IgD-negative memory B cell (primary cell): ENCODE data around the gene ACTN3. TPM values are rescaled to one million over a fixed set of nuclear protein-coding genes. Genes with fewer than 3 reads are reported as not detected.
"Not testable (repeated sequence)": the region's sequence is repeated elsewhere in the genome, so short reads cannot be mapped to it uniquely, and the experiment has no call there.

ENCODE experiments used
- H3K27ac Mint-ChIP-seq, 3 donors: one replicate each; pipeline ENCODE4 v1.8.0; 2020 to 2022; ENCODE audit warnings: mild to moderate bottlenecking in 3 of 3, mixed read lengths in 3 of 3, moderate library complexity in 1 of 3
- H3K27me3 Mint-ChIP-seq: one replicate; pipeline ENCODE4 v1.8.0; 2021; ENCODE audit warnings: mixed read lengths
- H3K36me3 Mint-ChIP-seq: one replicate; pipeline ENCODE4 v1.8.0; 2020; ENCODE audit warnings: mild to moderate bottlenecking, mixed read lengths
- H3K4me1 Mint-ChIP-seq, 3 donors: one replicate each; pipeline ENCODE4 v1.8.0; 2020 to 2022; ENCODE audit warnings: mixed read lengths in 3 of 3, mild to moderate bottlenecking in 1 of 3
- H3K4me3 Mint-ChIP-seq, 4 donors: one replicate each; pipeline ENCODE4 v1.8.0; 2020 to 2022; ENCODE audit warnings: mild to moderate bottlenecking in 4 of 4, mixed read lengths in 4 of 4, moderate library complexity in 3 of 4
- H3K9me3 Mint-ChIP-seq, 3 donors: one replicate each; pipeline ENCODE4 v1.8.0; 2020 to 2021; ENCODE audit warnings: mixed read lengths in 3 of 3, mild to moderate bottlenecking in 1 of 3
- polyA plus RNA-seq: library from polyadenylated mRNA; unstranded; fragments of 300-500 nt; fragmentation: Illumina TruSeq; gene quantifications from one replicate; pipeline ENCODE4 v1.2.3, GENCODE V29; 2021

Gene ACTN3
- polyA plus RNA-seq, 1 donor from 2014 or later = not detected

- peaks cover 18 to 23% (median 19%) of the 10 kb centered on the region in 3 donors for H3K4me1 Mint-ChIP-seq
These were observed 7.4 kb upstream of the ACTN3 start for GRCh38 chr11:66539170-66539869.

GRCh38 chr11:66539870-66540213 is 6.9 kb upstream of the ACTN3 start:
- Mint-ChIP-seq H3K9me3 (no peaks in the 10 kb centered on the region), H3K4me3 (no peak overlapping the region), H3K27ac (no peak overlapping the region), H3K27me3 (no peaks in the 10 kb centered on the region), H3K4me1 (peaks cover 19 to 26% (median 21%) of the 10 kb centered on the region in 3 donors), H3K36me3 (peaks cover 12% of the 10 kb centered on the region)

More at GRCh38 chr11:66539170-66539869, 7.4 kb upstream of the ACTN3 start:
- no peaks in the 10 kb centered on the region for H3K9me3 Mint-ChIP-seq
- peaks cover 12% of the 10 kb centered on the region for H3K36me3 Mint-ChIP-seq
- H3K27me3 Mint-ChIP-seq = no peaks in the 10 kb centered on the region
- no peak overlapping the region for H3K27ac Mint-ChIP-seq
- H3K4me3 Mint-ChIP-seq = peak overlapping the region in 1 of 4 donors; percentile 43

GRCh38 chr11:66540598-66540997 is 6.1 kb upstream of the ACTN3 start:
- Mint-ChIP-seq H3K36me3 (peaks cover 12% of the 10 kb centered on the region), H3K27ac (peak overlapping the region in 2 of 3 donors; percentile 31 to 56), H3K4me1 (peaks cover 24 to 30% (median 24%) of the 10 kb centered on the region in 3 donors), H3K4me3 (peak overlapping the region in 1 of 4 donors; percentile 91)
- not testable (repeated sequence) for H3K27me3 Mint-ChIP-seq, H3K9me3 Mint-ChIP-seq

GRCh38 chr11:66541892-66542291 is 4.8 kb upstream of the ACTN3 start:
- no peaks in the 10 kb centered on the region for H3K27me3 Mint-ChIP-seq
- H3K36me3 Mint-ChIP-seq = peaks cover 8% of the 10 kb centered on the region
- peak overlapping the region; percentile 39 to 89 (median 39) for H3K27ac Mint-ChIP-seq
- H3K9me3 Mint-ChIP-seq = no peaks in the 10 kb centered on the region
- peak overlapping the region in 1 of 4 donors; percentile 91 for H3K4me3 Mint-ChIP-seq
- H3K4me1 Mint-ChIP-seq = peaks cover 24 to 30% (median 24%) of the 10 kb centered on the region in 3 donors

DNA sequence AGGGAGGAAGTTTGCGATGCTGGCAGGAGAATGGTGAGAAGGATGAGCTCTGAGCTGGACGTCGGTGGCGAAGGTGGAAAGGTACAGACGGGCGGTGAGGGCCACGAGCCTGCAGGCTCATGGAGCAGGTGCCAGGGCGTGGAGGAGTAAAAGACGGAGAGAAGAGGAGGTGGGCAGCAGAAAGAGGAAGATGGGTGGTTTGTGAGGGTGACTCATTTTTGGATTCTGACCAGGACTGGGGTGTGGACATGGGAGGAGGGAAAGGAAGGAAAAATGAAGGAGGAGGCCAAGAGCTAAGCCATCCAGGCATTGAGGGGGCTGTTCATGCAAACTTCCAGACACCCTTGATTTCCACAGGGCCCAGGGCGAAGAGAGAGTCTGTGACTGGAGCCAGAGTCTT is 4.3 kb upstream of the ACTN3 start:
- H3K4me1 Mint-ChIP-seq = peaks cover 24 to 30% (median 24%) of the 10 kb centered on the region in 3 donors
- H3K36me3 Mint-ChIP-seq = peaks cover 8% of the 10 kb centered on the region
- H3K9me3 Mint-ChIP-seq = no peaks in the 10 kb centered on the region
- H3K4me3 Mint-ChIP-seq = peak overlapping the region in 3 of 4 donors; percentile 28 to 91 (median 41)
- H3K27ac Mint-ChIP-seq = peak overlapping the region; percentile 39 to 93 (median 89)
- no peaks in the 10 kb centered on the region for H3K27me3 Mint-ChIP-seq

GRCh38 chr11:66543263-66544107 is 3.2 kb upstream of the ACTN3 start:
- H3K4me1 Mint-ChIP-seq = peaks cover 24 to 29% (median 24%) of the 10 kb centered on the region in 3 donors
- H3K4me3 Mint-ChIP-seq = peak overlapping the region; percentile 59 to 92 (median 88)

DNA sequence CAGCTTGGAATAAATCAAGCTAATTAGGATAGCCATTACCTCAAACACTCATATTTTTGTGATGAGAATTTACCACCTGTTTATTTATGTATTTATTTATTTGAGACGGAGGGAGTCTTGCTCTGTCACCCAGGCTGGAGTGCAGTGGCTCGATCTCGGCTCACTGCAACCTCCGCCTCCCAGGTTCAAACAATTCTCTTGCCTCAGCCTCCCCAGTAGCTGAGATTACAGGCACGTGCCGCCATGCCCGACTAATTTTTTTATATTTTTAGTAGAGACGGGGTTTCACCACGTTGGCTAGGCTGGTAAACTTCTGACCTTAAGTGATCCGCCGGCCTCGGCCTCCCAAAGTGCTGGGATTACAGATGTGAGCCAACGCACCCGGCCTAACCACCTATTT is 1.8 kb upstream of the ACTN3 start:
- peak overlapping the region; percentile 48 to 95 (median 65) for H3K27ac Mint-ChIP-seq
- H3K36me3 Mint-ChIP-seq, H3K9me3 Mint-ChIP-seq, H3K27me3 Mint-ChIP-seq: not testable (repeated sequence)
- H3K4me3 Mint-ChIP-seq = peak overlapping the region; percentile 84 to 97 (median 94)
- peaks cover 24 to 29% (median 28%) of the 10 kb centered on the region in 3 donors for H3K4me1 Mint-ChIP-seq

More at GRCh38 chr11:66543263-66544107, 3.2 kb upstream of the ACTN3 start:
- Mint-ChIP-seq H3K9me3 (no peaks in the 10 kb centered on the region), H3K27me3 (no peaks in the 10 kb centered on the region), H3K36me3 (peaks cover 6% of the 10 kb centered on the region), H3K27ac (peak overlapping the region; percentile 89 to 95 (median 93))

- H3K27ac Mint-ChIP-seq = peak within 1 kb of the TSS; percentile 61 to 95 (median 86)
- H3K9me3 Mint-ChIP-seq = no peaks in the 10 kb centered on the region
- peak within 1 kb of the TSS; percentile 84 to 97 (median 94) for H3K4me3 Mint-ChIP-seq
- no peaks in the 10 kb centered on the region for H3K27me3 Mint-ChIP-seq
- peaks cover 4% of the 10 kb centered on the region for H3K36me3 Mint-ChIP-seq
- peaks cover 24 to 28% (median 28%) of the 10 kb centered on the region in 3 donors for H3K4me1 Mint-ChIP-seq
These were observed 869 bp upstream of the ACTN3 start, which contains the start of gene ZDHHC24 for GRCh38 chr11:66545701-66546367. Gene ZDHHC24, minus strand, starts transcription at chr11:66546048. Its CDS starts 45 bp downstream, at chr11:66546003.

DNA sequence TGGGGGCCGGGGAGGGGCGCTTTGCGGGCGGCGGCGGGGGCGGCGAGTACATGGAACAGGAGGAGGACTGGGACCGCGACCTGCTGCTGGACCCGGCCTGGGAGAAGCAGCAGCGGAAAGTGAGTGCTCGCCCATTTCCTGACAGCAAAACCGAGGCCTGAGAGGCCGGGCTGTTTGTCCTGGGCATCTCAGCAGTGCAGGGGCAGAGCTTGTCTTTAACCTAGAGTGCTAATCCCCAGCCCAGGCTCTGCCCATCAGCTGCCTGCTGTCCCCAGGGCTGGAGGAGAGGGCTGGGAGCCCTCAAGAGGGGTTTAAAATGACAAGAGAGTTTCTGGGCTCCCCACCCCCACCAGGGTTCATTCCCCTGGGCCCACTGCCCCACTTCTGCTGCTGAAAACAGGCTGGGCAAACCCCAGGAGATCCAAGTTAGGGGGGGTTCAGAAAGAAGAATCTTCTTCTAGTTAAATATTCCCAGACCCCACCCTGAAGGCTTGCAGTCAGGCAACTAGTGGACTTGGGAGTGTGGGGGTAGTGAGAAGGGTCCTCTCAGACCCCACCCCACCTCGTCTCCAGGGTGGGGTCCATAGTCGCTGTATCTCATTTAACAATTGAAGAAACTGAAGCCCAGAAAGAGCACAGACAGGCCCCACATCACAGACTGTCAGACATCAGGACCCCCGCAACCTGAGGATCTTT is 411 bp downstream of the ACTN3 start:
- peaks cover 24 to 27% (median 25%) of the 10 kb centered on the region in 3 donors for H3K4me1 Mint-ChIP-seq
- no peaks in the 10 kb centered on the region for H3K27me3 Mint-ChIP-seq
- peaks cover 4% of the 10 kb centered on the region for H3K36me3 Mint-ChIP-seq
- H3K9me3 Mint-ChIP-seq = no peaks in the 10 kb centered on the region
- peak overlapping the region in 2 of 3 donors; percentile 61 to 95 for H3K27ac Mint-ChIP-seq
- H3K4me3 Mint-ChIP-seq = peak overlapping the region; percentile 84 to 94 (median 92)

DNA sequence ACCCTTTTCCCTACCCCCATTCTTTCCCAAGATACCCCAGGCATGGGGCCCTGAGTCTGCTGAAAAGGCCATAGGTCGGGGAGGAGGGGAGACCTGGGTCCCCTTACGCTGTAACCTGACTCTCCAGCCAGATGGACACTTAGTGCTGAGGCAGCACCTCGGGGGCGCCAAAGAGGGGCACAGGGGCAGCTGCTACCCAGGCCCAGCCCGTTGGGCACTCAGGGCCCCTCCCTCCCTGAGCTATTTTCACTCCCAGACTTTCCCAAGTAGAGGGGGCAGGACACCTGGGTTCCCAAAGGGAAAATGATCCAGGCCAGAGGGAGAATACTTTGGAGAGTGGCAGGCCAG is 933 bp downstream of the ACTN3 start:
- no peaks in the 10 kb centered on the region for H3K27me3 Mint-ChIP-seq
- H3K36me3 Mint-ChIP-seq = peaks cover 4% of the 10 kb centered on the region
- H3K4me1 Mint-ChIP-seq = peaks cover 19 to 23% (median 23%) of the 10 kb centered on the region in 3 donors
- no peak overlapping the region for H3K27ac Mint-ChIP-seq
- H3K4me3 Mint-ChIP-seq = peak overlapping the region in 3 of 4 donors; percentile 9 to 93 (median 58)
- H3K9me3 Mint-ChIP-seq = no peaks in the 10 kb centered on the region

DNA sequence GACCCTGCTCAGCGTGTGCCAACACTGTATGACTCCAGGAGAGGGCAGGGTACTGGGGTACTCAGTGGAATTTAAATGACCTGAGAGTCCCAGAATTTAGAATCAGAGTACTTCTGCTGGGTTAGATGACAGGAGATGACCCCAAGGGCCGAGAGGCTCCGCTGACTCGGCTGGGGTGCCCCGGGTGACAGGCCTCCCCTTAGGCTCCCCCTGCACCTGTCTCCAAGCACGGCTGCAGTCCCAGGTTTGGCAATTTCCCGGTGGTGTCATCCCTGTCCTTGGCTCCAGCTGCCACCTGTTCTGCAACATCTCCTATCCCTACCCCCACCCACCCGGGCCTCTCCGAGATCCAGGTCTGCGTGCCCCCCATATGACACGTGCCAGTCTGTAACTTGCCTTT is 1.3 kb downstream of the ACTN3 start:
- peaks cover 19 to 22% (median 19%) of the 10 kb centered on the region in 3 donors for H3K4me1 Mint-ChIP-seq
- no peaks in the 10 kb centered on the region for H3K9me3 Mint-ChIP-seq
- H3K4me3 Mint-ChIP-seq = peak overlapping the region in 3 of 4 donors; percentile 9 to 78 (median 58)
- peaks cover 4% of the 10 kb centered on the region for H3K36me3 Mint-ChIP-seq
- no peak overlapping the region for H3K27ac Mint-ChIP-seq
- no peaks in the 10 kb centered on the region for H3K27me3 Mint-ChIP-seq

DNA sequence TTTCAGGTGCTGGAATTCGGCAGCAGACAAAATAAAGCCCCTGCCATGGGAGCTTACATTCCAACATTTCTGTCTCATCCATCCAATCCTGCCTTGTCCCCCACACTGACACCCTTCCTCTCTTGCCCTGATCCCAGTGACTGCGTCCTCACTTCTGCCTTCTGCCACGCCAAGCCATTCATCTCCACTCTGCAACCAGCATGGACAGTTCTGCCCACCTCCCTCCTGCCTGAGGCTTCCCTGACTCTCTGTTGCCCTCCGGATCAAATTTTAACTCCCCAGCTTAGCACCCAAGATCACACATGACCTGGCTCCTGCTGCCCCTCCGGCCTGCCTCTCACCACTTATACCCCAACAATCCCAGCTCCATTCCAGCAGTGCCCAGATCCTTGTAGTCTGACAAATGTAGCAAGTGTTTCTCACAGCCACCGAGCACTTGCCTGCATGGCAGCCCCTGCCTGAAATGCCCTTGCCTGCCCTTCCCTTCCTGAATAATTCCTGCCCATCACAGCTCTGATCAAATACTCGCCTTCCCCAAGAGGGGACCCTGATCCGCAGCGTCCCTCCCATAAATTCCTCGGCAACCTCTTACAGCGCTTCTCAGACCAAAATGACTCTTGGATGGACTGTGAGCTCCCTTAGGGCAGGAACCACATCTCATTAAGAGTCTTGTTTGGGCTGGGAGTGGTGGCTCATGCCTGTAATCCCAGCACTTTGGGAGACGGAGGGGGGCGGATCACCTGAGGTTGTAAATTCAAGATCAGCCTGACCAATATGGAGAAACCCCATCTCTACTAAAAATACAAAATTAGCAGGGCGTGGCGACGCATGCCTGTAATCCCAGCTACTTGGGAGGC is 2.3 kb downstream of the ACTN3 start:
- Mint-ChIP-seq H3K27me3 (no peaks in the 10 kb centered on the region), H3K36me3 (peaks cover 4% of the 10 kb centered on the region), H3K27ac (peak overlapping the region in 1 of 3 donors; percentile 8), H3K4me3 (peak overlapping the region in 3 of 4 donors; percentile 31 to 67 (median 58)), H3K4me1 (peaks cover 10 to 14% (median 10%) of the 10 kb centered on the region in 3 donors), H3K9me3 (no peaks in the 10 kb centered on the region)

- Mint-ChIP-seq H3K36me3 (peaks cover 2% of the 10 kb centered on the region), H3K4me1 (peaks cover 5 to 11% (median 5%) of the 10 kb centered on the region in 3 donors), H3K27ac (peak overlapping the region in 1 of 3 donors; percentile 6), H3K27me3 (no peaks in the 10 kb centered on the region), H3K9me3 (no peaks in the 10 kb centered on the region), H3K4me3 (peak overlapping the region in 1 of 4 donors; percentile 49)
These were observed 3.0 kb downstream of the ACTN3 start for GRCh38 chr11:66549696-66550095.
